HCT116 (cell line): ENCODE data around the gene BMERB1.

Experiments used
- CEBPB ChIP-seq: IDR thresholded peaks from 2 replicates; pipeline ENCODE4 v1.6.1; 2012; ENCODE audit warnings: low read depth
- POLR2A ChIP-seq: IDR thresholded peaks from 2 replicates; pipeline ENCODE4 v1.7.0; 2011; ENCODE audit warnings: borderline replicate concordance; ENCODE audit not compliant: insufficient read depth, insufficient read length; ENCODE audit errors: extremely low read depth
- POLR2AphosphoS5 ChIP-seq: IDR thresholded peaks from 2 replicates; pipeline ENCODE4 v1.6.1; 2011; ENCODE audit warnings: mild to moderate bottlenecking, low read depth, low read length, moderate library complexity
- TF ChIP-seq, protein P1 (sequence below), 3 experiments: fragments of 200-600 bp in 1 of 3; sonication (generic) in 1 of 3; IDR thresholded peaks in 2 of 3; conservative IDR thresholded peaks in 1 of 3; 2 replicates each; pipeline ENCODE4 v1.5.1; 2012 to 2017; ENCODE audit warnings: low read depth in 2 of 3, low read length in 2 of 3, antibody characterized with exemption in 1 of 3, borderline replicate concordance in 1 of 3, control low read depth in 1 of 3, mild to moderate bottlenecking in 1 of 3, mixed read lengths in 1 of 3, mixed run types in 1 of 3, moderate library complexity in 1 of 3; ENCODE audit not compliant: insufficient read depth in 1 of 3

GRCh38 chr16:15482748-15483298 is 48.4 kb downstream of the BMERB1 start:
- TF ChIP-seq POLR2A (no peak), POLR2AphosphoS5 (no peak), CEBPB (no peak; the same call in 1 of the 2 replicates)
- TF ChIP-seq, protein P1, sequence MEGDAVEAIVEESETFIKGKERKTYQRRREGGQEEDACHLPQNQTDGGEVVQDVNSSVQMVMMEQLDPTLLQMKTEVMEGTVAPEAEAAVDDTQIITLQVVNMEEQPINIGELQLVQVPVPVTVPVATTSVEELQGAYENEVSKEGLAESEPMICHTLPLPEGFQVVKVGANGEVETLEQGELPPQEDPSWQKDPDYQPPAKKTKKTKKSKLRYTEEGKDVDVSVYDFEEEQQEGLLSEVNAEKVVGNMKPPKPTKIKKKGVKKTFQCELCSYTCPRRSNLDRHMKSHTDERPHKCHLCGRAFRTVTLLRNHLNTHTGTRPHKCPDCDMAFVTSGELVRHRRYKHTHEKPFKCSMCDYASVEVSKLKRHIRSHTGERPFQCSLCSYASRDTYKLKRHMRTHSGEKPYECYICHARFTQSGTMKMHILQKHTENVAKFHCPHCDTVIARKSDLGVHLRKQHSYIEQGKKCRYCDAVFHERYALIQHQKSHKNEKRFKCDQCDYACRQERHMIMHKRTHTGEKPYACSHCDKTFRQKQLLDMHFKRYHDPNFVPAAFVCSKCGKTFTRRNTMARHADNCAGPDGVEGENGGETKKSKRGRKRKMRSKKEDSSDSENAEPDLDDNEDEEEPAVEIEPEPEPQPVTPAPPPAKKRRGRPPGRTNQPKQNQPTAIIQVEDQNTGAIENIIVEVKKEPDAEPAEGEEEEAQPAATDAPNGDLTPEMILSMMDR (IDR thresholded peaks at IDR 0.05 in 2 of 3, conservative IDR thresholded peaks at IDR 0.05 in 1 of 3; ENCODE audit: borderline replicate concordance in 1 of 3, insufficient read depth in 1 of 3, low read depth in 2 of 3, low read length in 2 of 3), result no peak
